ENCODE data around the gene GABRA4.

The GABRA4 gene

GRCh38 chr4:46979283-46979682 lies 14.1 kb downstream of the GABRA4 start:
- no peak for DNase-seq (ENCODE audit: low spot score)

- no peak for DNase-seq (ENCODE audit: low spot score)
These were observed 16.1 kb downstream of the GABRA4 start for GRCh38 chr4:46977245-46977644.

- no peak for DNase-seq (ENCODE audit: low spot score)
These were observed 17.4 kb downstream of the GABRA4 start for GRCh38 chr4:46975812-46976553.

- DNase-seq (ENCODE audit: low spot score): no peak
These were observed 18.4 kb downstream of the GABRA4 start for GRCh38 chr4:46974891-46975543.

GRCh38 chr4:46968847-46969246 lies 24.5 kb downstream of the GABRA4 start:
- no peak for DNase-seq (ENCODE audit: low spot score)

- no peak for DNase-seq (ENCODE audit: low spot score)
These were observed 25.8 kb downstream of the GABRA4 start for GRCh38 chr4:46967631-46968030.

GRCh38 chr4:46958742-46959488 lies 34.5 kb downstream of the GABRA4 start:
- DNase-seq (ENCODE audit: low spot score): no peak

- DNase-seq (ENCODE audit: low spot score): no peak
These were observed 36.9 kb downstream of the GABRA4 start for GRCh38 chr4:46956451-46956850.

GRCh38 chr4:46955601-46956000 lies 37.8 kb downstream of the GABRA4 start:
- no peak for DNase-seq (ENCODE audit: low spot score)

- DNase-seq (ENCODE audit: low spot score): no peak
These were observed 38.7 kb downstream of the GABRA4 start for GRCh38 chr4:46954643-46955042.

GRCh38 chr4:46953564-46953963 lies 39.8 kb downstream of the GABRA4 start:
- DNase-seq (ENCODE audit: low spot score): no peak

- DNase-seq (ENCODE audit: low spot score): no peak
These were observed 40.9 kb downstream of the GABRA4 start for GRCh38 chr4:46952451-46952850.

GRCh38 chr4:46950826-46951225 lies 42.6 kb downstream of the GABRA4 start:
- no peak for DNase-seq (ENCODE audit: low spot score)

GRCh38 chr4:46949822-46950221 lies 43.6 kb downstream of the GABRA4 start:
- no peak for DNase-seq (ENCODE audit: low spot score)

GRCh38 chr4:46947541-46947940 lies 45.8 kb downstream of the GABRA4 start:
- DNase-seq (ENCODE audit: low spot score): no peak

- no peak for DNase-seq (ENCODE audit: low spot score)
These were observed 46.4 kb downstream of the GABRA4 start for GRCh38 chr4:46946919-46947536.

- no peak for DNase-seq (ENCODE audit: low spot score)
These were observed 48.3 kb downstream of the GABRA4 start for GRCh38 chr4:46945062-46945461.

GRCh38 chr4:46944345-46944744 lies 49.0 kb downstream of the GABRA4 start:
- no peak for DNase-seq (ENCODE audit: low spot score)

- no peak for DNase-seq (ENCODE audit: low spot score)
These were observed 55.9 kb downstream of the GABRA4 start for GRCh38 chr4:46937493-46937892.

GRCh38 chr4:46934726-46935125 lies 58.7 kb downstream of the GABRA4 start:
- no peak for DNase-seq (ENCODE audit: low spot score)

GRCh38 chr4:46933686-46934085 lies 59.7 kb downstream of the GABRA4 start:
- DNase-seq (ENCODE audit: low spot score): no peak

GRCh38 chr4:46931981-46932380 lies 61.4 kb downstream of the GABRA4 start:
- DNase-seq (ENCODE audit: low spot score): no peak

- no peak for DNase-seq (ENCODE audit: low spot score)
These were observed 62.5 kb downstream of the GABRA4 start for GRCh38 chr4:46930891-46931290.
